GM20000 (cell line): ENCODE data around the gene ZGPAT.

Experiments
- DNase-seq: peaks from one replicate; pipeline ENCODE4 v3.0.0; 2012; ENCODE audit warnings: low spot score
- TF ChIP-seq, protein P1 (sequence below): IDR thresholded peaks from 2 replicates; pipeline ENCODE4 v1.5.1; 2012; ENCODE audit warnings: mild to moderate bottlenecking, control low read depth; ENCODE audit errors: extremely low read depth, missing control alignments

Gene ZGPAT

DNA sequence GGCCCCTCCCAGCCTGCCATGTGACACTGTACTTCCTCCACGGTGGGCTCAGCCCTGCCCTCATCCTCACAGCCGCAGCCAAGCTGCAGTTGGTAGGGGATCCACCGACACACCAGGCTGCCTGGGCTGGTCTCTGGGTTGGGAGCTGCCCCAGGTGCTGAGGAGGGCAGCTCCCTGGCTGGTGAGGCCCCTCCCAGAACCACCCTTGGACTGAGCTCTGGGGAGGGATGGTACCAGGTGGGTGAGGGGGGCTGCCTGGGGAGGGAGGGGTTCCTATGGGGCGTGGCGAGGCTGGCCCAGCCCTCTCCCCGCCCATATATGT lies 11.6 kb upstream of the ZGPAT start:
- DNase-seq: peak; percentile 51
- TF ChIP-seq, protein P1, sequence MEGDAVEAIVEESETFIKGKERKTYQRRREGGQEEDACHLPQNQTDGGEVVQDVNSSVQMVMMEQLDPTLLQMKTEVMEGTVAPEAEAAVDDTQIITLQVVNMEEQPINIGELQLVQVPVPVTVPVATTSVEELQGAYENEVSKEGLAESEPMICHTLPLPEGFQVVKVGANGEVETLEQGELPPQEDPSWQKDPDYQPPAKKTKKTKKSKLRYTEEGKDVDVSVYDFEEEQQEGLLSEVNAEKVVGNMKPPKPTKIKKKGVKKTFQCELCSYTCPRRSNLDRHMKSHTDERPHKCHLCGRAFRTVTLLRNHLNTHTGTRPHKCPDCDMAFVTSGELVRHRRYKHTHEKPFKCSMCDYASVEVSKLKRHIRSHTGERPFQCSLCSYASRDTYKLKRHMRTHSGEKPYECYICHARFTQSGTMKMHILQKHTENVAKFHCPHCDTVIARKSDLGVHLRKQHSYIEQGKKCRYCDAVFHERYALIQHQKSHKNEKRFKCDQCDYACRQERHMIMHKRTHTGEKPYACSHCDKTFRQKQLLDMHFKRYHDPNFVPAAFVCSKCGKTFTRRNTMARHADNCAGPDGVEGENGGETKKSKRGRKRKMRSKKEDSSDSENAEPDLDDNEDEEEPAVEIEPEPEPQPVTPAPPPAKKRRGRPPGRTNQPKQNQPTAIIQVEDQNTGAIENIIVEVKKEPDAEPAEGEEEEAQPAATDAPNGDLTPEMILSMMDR: no peak

DNA sequence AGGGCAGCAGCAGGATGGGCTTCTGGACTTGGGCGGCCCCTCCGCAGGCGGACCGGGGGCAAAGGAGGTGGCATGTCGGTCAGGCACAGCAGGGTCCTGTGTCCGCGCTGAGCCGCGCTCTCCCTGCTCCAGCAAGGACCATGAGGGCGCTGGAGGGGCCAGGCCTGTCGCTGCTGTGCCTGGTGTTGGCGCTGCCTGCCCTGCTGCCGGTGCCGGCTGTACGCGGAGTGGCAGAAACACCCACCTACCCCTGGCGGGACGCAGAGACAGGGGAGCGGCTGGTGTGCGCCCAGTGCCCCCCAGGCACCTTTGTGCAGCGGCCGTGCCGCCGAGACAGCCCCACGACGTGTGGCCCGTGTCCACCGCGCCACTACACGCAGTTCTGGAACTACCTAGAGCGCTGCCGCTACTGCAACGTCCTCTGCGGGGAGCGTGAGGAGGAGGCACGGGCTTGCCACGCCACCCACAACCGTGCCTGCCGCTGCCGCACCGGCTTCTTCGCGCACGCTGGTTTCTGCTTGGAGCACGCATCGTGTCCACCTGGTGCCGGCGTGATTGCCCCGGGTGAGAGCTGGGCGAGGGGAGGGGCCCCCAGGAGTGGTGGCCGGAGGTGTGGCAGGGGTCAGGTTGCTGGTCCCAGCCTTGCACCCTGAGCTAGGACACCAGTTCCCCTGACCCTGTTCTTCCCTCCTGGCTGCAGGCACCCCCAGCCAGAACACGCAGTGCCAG lies 11.0 kb upstream of the ZGPAT start, which contains the start of gene TNFRSF6B:
Gene TNFRSF6B (plus strand): TSS at position 25 of the 729 bp plus-strand sequence. CDS start 116 bp downstream, at position 141.
- no peak for DNase-seq

GRCh38 chr20:63697357-63697867 lies 10.4 kb upstream of the ZGPAT start:
- TF ChIP-seq, protein P1: no peak
- DNase-seq: no peak

More for the DNA sequence above, 11.0 kb upstream of the ZGPAT start, which contains the start of gene TNFRSF6B:
- TF ChIP-seq, protein P1: no peak

DNA sequence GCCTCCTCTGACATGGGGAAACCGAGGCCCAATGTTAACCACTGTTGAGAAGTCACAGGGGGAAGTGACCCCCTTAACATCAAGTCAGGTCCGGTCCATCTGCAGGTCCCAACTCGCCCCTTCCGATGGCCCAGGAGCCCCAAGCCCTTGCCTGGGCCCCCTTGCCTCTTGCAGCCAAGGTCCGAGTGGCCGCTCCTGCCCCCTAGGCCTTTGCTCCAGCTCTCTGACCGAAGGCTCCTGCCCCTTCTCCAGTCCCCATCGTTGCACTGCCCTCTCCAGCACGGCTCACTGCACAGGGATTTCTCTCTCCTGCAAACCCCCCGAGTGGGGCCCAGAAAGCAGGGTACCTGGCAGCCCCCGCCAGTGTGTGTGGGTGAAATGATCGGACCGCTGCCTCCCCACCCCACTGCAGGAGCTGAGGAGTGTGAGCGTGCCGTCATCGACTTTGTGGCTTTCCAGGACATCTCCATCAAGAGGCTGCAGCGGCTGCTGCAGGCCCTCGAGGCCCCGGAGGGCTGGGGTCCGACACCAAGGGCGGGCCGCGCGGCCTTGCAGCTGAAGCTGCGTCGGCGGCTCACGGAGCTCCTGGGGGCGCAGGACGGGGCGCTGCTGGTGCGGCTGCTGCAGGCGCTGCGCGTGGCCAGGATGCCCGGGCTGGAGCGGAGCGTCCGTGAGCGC lies 9.8 kb upstream of the ZGPAT start:
- no peak for DNase-seq
- TF ChIP-seq, protein P1: no peak

GRCh38 chr20:63698739-63699465 lies 8.9 kb upstream of the ZGPAT start:
- peak; percentile 82 for DNase-seq
- TF ChIP-seq, protein P1: no peak

- DNase-seq: no peak
- TF ChIP-seq, protein P1: no peak
Measured at GRCh38 chr20:63699466-63700198, 8.2 kb upstream of the ZGPAT start.
